Suprapubic skin (tissue), 4 donors: ENCODE measurements around the gene SBSN. TPM values are rescaled to one million over a fixed set of nuclear protein-coding genes. Genes with fewer than 3 reads are reported as not detected.

Experiments
- DNase-seq, 2 donors: peaks; one replicate each; pipeline ENCODE4 v3.0.0-alpha.2; 2019; ENCODE audit warnings: low spot score in 2 of 2
- H3K27ac ChIP-seq: fragments of 200-600 bp; sonication (generic); one replicate; pipeline ENCODE4 v1.5.1; 2019
- H3K27me3 ChIP-seq: fragments of 200-600 bp; sonication (generic); one replicate; pipeline ENCODE4 v1.5.1; 2019
- H3K36me3 ChIP-seq: fragments of 200-600 bp; sonication (generic); one replicate; pipeline ENCODE4 v1.5.1; 2019
- H3K4me1 ChIP-seq: fragments of 200-600 bp; sonication (generic); one replicate; pipeline ENCODE4 v1.5.1; 2019
- H3K4me3 ChIP-seq: fragments of 200-600 bp; sonication (generic); one replicate; pipeline ENCODE4 v1.5.1; 2019; ENCODE audit warnings: mild to moderate bottlenecking
- H3K9me3 ChIP-seq: fragments of 200-600 bp; sonication (generic); one replicate; pipeline ENCODE4 v1.5.1; 2019
- CTCF ChIP-seq, 2 donors: fragments of 200-600 bp in 1 of 2; fragments of 450-650 bp in 1 of 2; sonication (generic) in 1 of 2; IDR thresholded peaks; one replicate each; pipeline ENCODE4 v1.5.1; 2016 to 2019; ENCODE audit warnings: antibody characterized with exemption in 2 of 2, mild to moderate bottlenecking in 1 of 2, moderate library complexity in 1 of 2
- EP300 ChIP-seq: sonication (generic); formaldehyde crosslinking; IDR thresholded peaks from one replicate; pipeline ENCODE4 v1.6.1; 2017; ENCODE audit warnings: antibody characterized with exemption
- POLR2A ChIP-seq, 2 donors: fragments of 450-650 bp; IDR thresholded peaks; one replicate each; pipeline ENCODE4 v1.6.1; 2017; ENCODE audit warnings: antibody characterized with exemption in 2 of 2, mild to moderate bottlenecking in 2 of 2, moderate library complexity in 2 of 2
- POLR2AphosphoS5 ChIP-seq, 3 donors: sonication (generic); formaldehyde crosslinking; IDR thresholded peaks; one replicate each; pipeline ENCODE4 v1.6.1; 2017; ENCODE audit warnings: antibody characterized with exemption in 3 of 3
- WGBS: methylation state at CpG from one replicate; pipeline ENCODE4 v1.1.5; 2018; 5-methylcytosine and 5-hydroxymethylcytosine counted together
- total RNA-seq, 4 donors: library from RNA; depleted of rRNA; stranded (reverse); fragments of >200 nt; gene quantifications; one replicate each; pipeline ENCODE4 v1.1.0, GENCODE V29; 2016

Gene SBSN
- total RNA-seq, 4 donors from 2014 or later, result 308 to 1,594 (median 1,430) TPM

DNA sequence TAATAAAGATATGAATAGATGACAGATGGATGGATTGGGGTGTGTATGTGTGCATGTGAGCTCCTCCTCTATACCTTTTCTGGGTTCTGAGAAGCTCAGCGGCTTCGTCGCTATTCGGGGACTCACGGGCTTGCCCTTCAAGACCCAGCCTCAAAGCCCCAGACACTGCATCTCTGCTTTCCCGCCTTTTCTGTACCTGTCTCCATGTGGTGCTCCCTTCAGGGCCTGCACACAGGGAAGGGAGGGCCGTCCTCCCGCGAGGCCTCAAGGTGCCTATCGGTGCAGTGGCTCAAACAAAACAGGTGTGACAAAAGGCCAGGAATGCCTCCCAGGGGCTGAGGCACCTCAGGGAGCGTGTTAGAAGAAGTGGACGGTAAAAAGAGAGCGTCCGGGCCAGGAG is 54.0 kb downstream of the SBSN start:
- no peak overlapping the region for H3K27ac ChIP-seq
- H3K27me3 ChIP-seq, result no peaks in the 10 kb centered on the region
- no peaks in the 10 kb centered on the region for H3K9me3 ChIP-seq
- no peaks in the 10 kb centered on the region for H3K36me3 ChIP-seq
- peaks cover 8% of the 10 kb centered on the region for H3K4me1 ChIP-seq
- TF ChIP-seq POLR2A (IDR thresholded peaks at IDR 0.05) (no peak), CTCF (IDR thresholded peaks at IDR 0.05) (no peak), EP300 (no peak), POLR2AphosphoS5 (IDR thresholded peaks at IDR 0.05) (no peak)
- no peak overlapping the region for H3K4me3 ChIP-seq
- 95% methylated on average over 14 of the region's 14 CpGs for whole genome bisulfite sequencing
- no peak for DNase-seq

Other genes starting within 250 kb of the SBSN start
- 1 to 10 TPM in 2 of 4 donors, not detected in 2; 1.4 to 1.5 TPM for gene HAMP, start 245.8 kb downstream of the SBSN start, total RNA-seq
- gene MAG, start 236.2 kb downstream of the SBSN start, total RNA-seq, result not detected
- gene CD22, start 199.1 kb downstream of the SBSN start, total RNA-seq, result not detected
- gene FFAR1, start 180.4 kb downstream of the SBSN start, total RNA-seq, result not detected
- gene FFAR3, start 169.9 kb downstream of the SBSN start, total RNA-seq, result not detected
- not detected for gene GPR42, start 157.2 kb downstream of the SBSN start, total RNA-seq
- under 1 TPM in 3 of 4 donors, not detected in 1; 0.29 to 0.64 (median 0.30) TPM for gene FFAR2, start 80.1 kb downstream of the SBSN start, total RNA-seq
- gene KRTDAP, start 37.8 kb downstream of the SBSN start, total RNA-seq, result over 10,000 TPM in 2 of 4 donors, 1,000 to 10,000 TPM in 2; 1,056 to 12,237 (median 8,197) TPM
- 1,000 to 10,000 TPM; 2,237 to 6,229 (median 5,437) TPM for gene DMKN, start 14.7 kb downstream of the SBSN start, total RNA-seq
- gene GAPDHS, start 5.1 kb upstream of the SBSN start, total RNA-seq, result 1 to 10 TPM; 4.1 to 8.4 (median 6.4) TPM
- gene TMEM147, start 17.3 kb upstream of the SBSN start, total RNA-seq, result 100 to 1,000 TPM in 3 of 4 donors, 10 to 100 TPM in 1; 67.5 to 158 (median 118) TPM
- gene ATP4A, start 35.3 kb upstream of the SBSN start, total RNA-seq, result not detected
- gene PMIS2, start 57.9 kb upstream of the SBSN start, total RNA-seq, result not detected
- gene HAUS5, start 84.4 kb upstream of the SBSN start, total RNA-seq, result 10 to 100 TPM; 14.9 to 18.4 (median 16.4) TPM
- gene RBM42, start 100.7 kb upstream of the SBSN start, total RNA-seq, result 10 to 100 TPM; 45.1 to 75.9 (median 65.0) TPM
- gene ETV2, start 113.4 kb upstream of the SBSN start, total RNA-seq, result 1 to 10 TPM; 1.0 to 4.0 (median 1.9) TPM
- 100 to 1,000 TPM; 449 to 756 (median 626) TPM for gene COX6B1, start 120.0 kb upstream of the SBSN start, total RNA-seq
- 1 to 10 TPM; 1.5 to 8.3 (median 5.6) TPM for gene UPK1A, start 138.2 kb upstream of the SBSN start, total RNA-seq
- gene ZBTB32, start 176.2 kb upstream of the SBSN start, total RNA-seq, result not detected
- gene KMT2B, start 189.7 kb upstream of the SBSN start, total RNA-seq, result 10 to 100 TPM; 31.2 to 66.8 (median 45.2) TPM
- 1 to 10 TPM; 3.3 to 8.5 (median 6.9) TPM for gene IGFLR1, start 214.1 kb upstream of the SBSN start, total RNA-seq
- 10 to 100 TPM; 18.8 to 45.5 (median 21.9) TPM for gene U2AF1L4, start 217.1 kb upstream of the SBSN start, total RNA-seq
- gene PSENEN, start 217.3 kb upstream of the SBSN start, total RNA-seq, result 10 to 100 TPM; 27.1 to 57.2 (median 42.4) TPM
- 10 to 100 TPM; 11.0 to 21.5 (median 20.0) TPM for gene LIN37, start 220.3 kb upstream of the SBSN start, total RNA-seq
- 10 to 100 TPM in 1 of 4 donors, 1 to 10 TPM in 3; 4.1 to 13.4 (median 5.5) TPM for gene HSPB6, start 228.7 kb upstream of the SBSN start, total RNA-seq
- gene PROSER3, start 229.9 kb upstream of the SBSN start, total RNA-seq, result 10 to 100 TPM in 3 of 4 donors, 1 to 10 TPM in 1; 9.6 to 23.8 (median 17.1) TPM
- gene ARHGAP33, start 247.3 kb upstream of the SBSN start, total RNA-seq, result 10 to 100 TPM; 20.6 to 42.7 (median 31.7) TPM